GM12878 (cell line): ENCODE results near the gene GPR21. TPM values are rescaled to one million over a fixed set of nuclear protein-coding genes. Genes with fewer than 3 reads are reported as not detected.

Experiments used
- ATAC-seq: fragments of 200-7000 bp; cut with Tn5 transposase; 3 replicates; pipeline ENCODE4 v1.9.1; 2020; ENCODE audit warnings: mild to moderate bottlenecking, moderate library complexity
- BruUV-seq: library from RNA; stranded (reverse); fragments of 400-500 nt; replicated peaks from 2 replicates; lab custom pipeline; 2021; lab: Mats Ljungman, UMichigan
- CTCF ChIA-PET: fragments of 300-600 bp; sonication (Branson Sonifier 250); formaldehyde crosslinking; extraction: SDS; loops from one replicate; lab custom pipeline; 2021; ENCODE audit warnings: inconsistent platforms; lab: Yijun Ruan, JAX
- POLR2A ChIA-PET: fragments of 350-600 bp; formaldehyde crosslinking; extraction: SDS; loops from one replicate; lab custom pipeline; 2021; ENCODE audit warnings: inconsistent platforms; lab: Charles Lee
- RAD21 ChIA-PET: fragments of 300-600 bp; sonication (Branson Sonifier 250); formaldehyde crosslinking; loops from one replicate; lab custom pipeline; 2023; ENCODE audit warnings: antibody characterized with exemption; ENCODE audit not compliant: unreplicated experiment; lab: Charles Lee
- SMC1A ChIA-PET: fragments of 300-600 bp; sonication (Branson Sonifier 250); formaldehyde crosslinking; loops from one replicate; lab custom pipeline; 2023; ENCODE audit not compliant: unreplicated experiment, uncharacterized antibody; lab: Charles Lee
- DNase-seq: peaks from one replicate; pipeline ENCODE4 v3.0.0-alpha.2; 2011; ENCODE audit warnings: low read depth, low spot score
- FAIRE-seq: peaks from 3 replicates; lab custom pipeline; 2011; peaks lifted over from hg19 to GRCh38; lab: Jason Lieb, UNC
- H2AFZ ChIP-seq: 2 replicates; pipeline ENCODE4 v1.6.0; 2011; ENCODE audit warnings: low read depth, low read length, control low read depth; ENCODE audit not compliant: control insufficient read depth
- H3K27ac ChIP-seq: 2 replicates; pipeline ENCODE4 v1.5.1; 2011; ENCODE audit warnings: control low read depth; ENCODE audit not compliant: control insufficient read depth, insufficient read depth
- H3K27me3 ChIP-seq, 2 experiments: replicated peaks in 1 of 2; 2 replicates each; pipeline versions ENCODE4 v1.6.0 to v1.6.1; 2011; ENCODE audit warnings: low read length in 1 of 2; ENCODE audit not compliant: control insufficient read depth in 2 of 2, insufficient read depth in 2 of 2
- H3K36me3 ChIP-seq, 2 experiments: 2 replicates each; pipeline ENCODE4 v1.5.1; 2011; ENCODE audit warnings: low read length in 1 of 2; ENCODE audit not compliant: control insufficient read depth in 2 of 2, insufficient read depth in 2 of 2
- H3K4me1 ChIP-seq: 2 replicates; pipeline ENCODE4 v1.6.1; 2011; ENCODE audit warnings: mild to moderate bottlenecking, low read length, moderate library complexity, mixed read lengths; ENCODE audit not compliant: control insufficient read depth, insufficient read depth
- H3K4me2 ChIP-seq: 2 replicates; pipeline ENCODE4 v1.6.0; 2011; ENCODE audit warnings: control low read depth; ENCODE audit not compliant: control insufficient read depth, insufficient read depth
- H3K4me3 ChIP-seq: fragments of 200-600 bp; sonication (generic); 2 replicates; pipeline ENCODE4 v1.5.1; 2016
- H3K79me2 ChIP-seq: 2 replicates; pipeline ENCODE4 v1.6.0; 2011; ENCODE audit warnings: low read length; ENCODE audit not compliant: control insufficient read depth, insufficient read depth
- H3K9ac ChIP-seq: 2 replicates; pipeline ENCODE4 v1.8.0; 2011; ENCODE audit warnings: low read length, control low read depth, mixed read lengths; ENCODE audit not compliant: control insufficient read depth, insufficient read depth
- H3K9me3 ChIP-seq: replicated peaks from 3 replicates; pipeline ENCODE4 v1.5.1; 2011; ENCODE audit warnings: mild to moderate bottlenecking, low read length; ENCODE audit not compliant: control insufficient read depth, insufficient read depth
- H4K20me1 ChIP-seq: 2 replicates; pipeline ENCODE4 v1.6.0; 2011; ENCODE audit not compliant: control insufficient read depth, insufficient read depth
- FOS ChIP-seq: IDR thresholded peaks from 3 replicates; pipeline ENCODE4 v1.6.1; 2011; ENCODE audit warnings: borderline replicate concordance; ENCODE audit not compliant: insufficient read length; ENCODE audit errors: extremely low read depth
- GABPA ChIP-seq: IDR thresholded peaks from 2 replicates; pipeline ENCODE4 v1.6.1; 2014; ENCODE audit warnings: antibody characterized with exemption, low read depth, mild to moderate bottlenecking, inconsistent platforms
- IRF5 ChIP-seq: fragments of 450-650 bp; IDR thresholded peaks from 2 replicates; pipeline ENCODE4 v1.6.1; 2017; ENCODE audit warnings: borderline replicate concordance
- MEF2B ChIP-seq: fragments of 450-650 bp; IDR thresholded peaks from 2 replicates; pipeline ENCODE4 v1.6.1; 2018; ENCODE audit warnings: mild to moderate bottlenecking, moderate library complexity; ENCODE audit not compliant: partially characterized antibody, poor library complexity, severe bottlenecking
- RELB ChIP-seq: fragments of 450-650 bp; IDR thresholded peaks from 2 replicates; pipeline ENCODE4 v1.6.1; 2017; ENCODE audit warnings: low read depth, mild to moderate bottlenecking, moderate library complexity
- REST ChIP-seq: IDR thresholded peaks from 2 replicates; pipeline ENCODE4 v1.6.1; 2012; ENCODE audit warnings: mild to moderate bottlenecking, low read depth, low read length
- SMAD1 ChIP-seq: fragments of 450-650 bp; IDR thresholded peaks from 2 replicates; pipeline ENCODE4 v1.6.1; 2018; ENCODE audit warnings: mild to moderate bottlenecking, low read depth; ENCODE audit not compliant: partially characterized antibody
- SMC3 ChIP-seq: IDR thresholded peaks from 2 replicates; pipeline ENCODE4 v1.6.1; 2011; ENCODE audit warnings: low read length, improper control_type of control experiment, borderline replicate concordance
- SREBF1 ChIP-seq: IDR thresholded peaks from 2 replicates; pipeline ENCODE4 v1.6.1; 2012; ENCODE audit warnings: mild to moderate bottlenecking, low read length
- WRNIP1 ChIP-seq: IDR thresholded peaks from 2 replicates; pipeline ENCODE4 v1.6.1; 2011; ENCODE audit warnings: low read depth, low read length, improper control_type of control experiment, borderline replicate concordance
- ZBTB40 ChIP-seq: fragments of 450-650 bp; IDR thresholded peaks from 2 replicates; pipeline ENCODE4 v1.6.1; 2016; ENCODE audit warnings: mild to moderate bottlenecking, moderate library complexity, borderline replicate concordance
- ZNF217 ChIP-seq: fragments of 450-650 bp; IDR thresholded peaks from 2 replicates; pipeline ENCODE4 v1.6.1; 2017; ENCODE audit warnings: antibody characterized with exemption, mild to moderate bottlenecking
- WGBS: methylation state at CpG from one replicate; pipeline ENCODE4 v1.1.6; 2016; ENCODE audit warnings: low lambda C conversion rate; ENCODE audit not compliant: insufficient replicate concordance, insufficient coverage; ENCODE audit errors: missing lambda C conversion rate; 5-methylcytosine and 5-hydroxymethylcytosine counted together
- in situ Hi-C: fragments of 300-500 bp; cut with MboI; formaldehyde crosslinking; loops from 9 replicates; pipeline ENCODE4 v1.14.3; 2018; ENCODE audit warnings: mixed read lengths
- intact Hi-C: fragments of 100-400 bp; cut with micrococcal nuclease; formaldehyde crosslinking; loops from one replicate; pipeline ENCODE4 v1.14.2; 2022; ENCODE audit not compliant: unreplicated experiment
- polyA plus RNA-seq, 11 experiments: library from polyadenylated mRNA; depleted of rRNA in 4 of 11; unstranded in 6 of 11; stranded (reverse) in 5 of 11; fragments of >200 nt; fragmentation: Nextera tagmentation in 4 of 11; fragmentation: Illumina TruSeq in 1 of 11; extraction: Ambion mirVana in 4 of 11; extraction: Trizol in 1 of 11; gene quantifications; 1 replicate in 1 of 11; 2 replicates in 10 of 11; pipeline versions ENCODE4 v1.2.1 to v1.2.3, GENCODE V29; 2011 to 2016; ENCODE audit warnings: inconsistent platforms in 2 of 11, missing spikeins in 2 of 11, low read depth in 1 of 11
- total RNA-seq, 4 experiments: library from RNA; depleted of rRNA in 3 of 4; stranded (reverse); fragments of >200 nt in 3 of 4; fragmentation: Illumina TruSeq in 1 of 4; extraction: Trizol in 1 of 4; gene quantifications; 2 replicates each; pipeline versions ENCODE4 v1.2.1 to v1.2.3, GENCODE V29; 2013 to 2021

GPR21 gene
- total and polyA plus RNA-seq, 10 of the 15 experiments (the other 5 are each of a cell fraction or from before 2014, with no cell fraction given) = 0.09 to 1.9 (median 0.57) TPM; not detected in 4

- CTCF ChIA-PET = no interaction called here
- no peak for ATAC-seq
- Histone ChIP-seq H3K4me2 (no peak overlapping the region), H3K9ac (no peak overlapping the region), H3K79me2 (no peaks in the 10 kb centered on the region), H3K9me3 (no peaks in the 10 kb centered on the region; the same call in 2 of the 3 replicates), H3K27ac (no peak overlapping the region), H2AFZ (no peak overlapping the region), H3K27me3 (no peaks in the 10 kb centered on the region), H3K4me1 (no peaks in the 10 kb centered on the region), H3K4me3 (no peak overlapping the region), H4K20me1 (no peaks in the 10 kb centered on the region), H3K36me3 (no peaks in the 10 kb centered on the region)
- 88% methylated on average over 3 of the region's 4 CpGs for WGBS
- SMC1A ChIA-PET = no interaction called here
- FAIRE-seq = no peak
- in situ Hi-C loops = no loop called here
- BruUV-seq = no TSS peak
- intact Hi-C loops = no loop called here
- RAD21 ChIA-PET = no interaction called here
- DNase-seq = no peak
- POLR2A ChIA-PET = no interaction called here
- TF ChIP-seq MEF2B (no peak), IRF5 (no peak), FOS (no peak), SMC3 (no peak), REST (no peak), WRNIP1 (no peak), GABPA (no peak), ZNF217 (no peak), SREBF1 (no peak), ZBTB40 (no peak), RELB (no peak), SMAD1 (no peak)
Measured at GRCh38 chr9:123044586-123044985, 11.1 kb downstream of the GPR21 start.
